Measurements from ENCODE around the gene HCN2.

The HCN2 gene

GRCh38 chr19:547836-548720 lies 41.6 kb upstream of the HCN2 start:
- peaks cover 0 to 2% of the 10 kb centered on the region in 2 donors for H3K4me1 ChIP-seq (ENCODE audit: control insufficient read depth in 2 of 2, insufficient read depth in 1 of 2, low read depth in 1 of 2, low read length in 2 of 2)
- no peak overlapping the region for H3K4me3 ChIP-seq (ENCODE audit: low read length in 2 of 2)
- H2BK15ac ChIP-seq (ENCODE audit: low read length): no peak overlapping the region
- H2BK5ac ChIP-seq (ENCODE audit: low read length): no peak overlapping the region
- peaks cover 2% of the 10 kb centered on the region for H3K79me1 ChIP-seq (ENCODE audit: low read depth, low read length)
- H3K36me3 ChIP-seq (replicated peaks in 1 of 2; ENCODE audit: control insufficient read depth in 2 of 2, insufficient read depth in 2 of 2, low read length in 2 of 2): peaks cover 0 to 3% of the 10 kb centered on the region in 2 donors
- no peak overlapping the region for H3K4ac ChIP-seq (ENCODE audit: low read length)
- no peak overlapping the region for H4K91ac ChIP-seq (ENCODE audit: low read depth, low read length, poor library complexity)
- H2AFZ ChIP-seq (ENCODE audit: low read length): no peak overlapping the region
- no peak overlapping the region for H3K27ac ChIP-seq (replicated peaks; ENCODE audit: low read length)
- no peak overlapping the region for H3K9ac ChIP-seq (ENCODE audit: low read depth, low read length, poor library complexity)
- no peaks in the 10 kb centered on the region for H3K27me3 ChIP-seq (ENCODE audit: control insufficient read depth in 3 of 3, insufficient read depth in 3 of 3, low read depth in 1 of 3, low read length in 3 of 3)
- peak overlapping the region; percentile 97 for H2BK12ac ChIP-seq (ENCODE audit: low read length)
- no peak overlapping the region for H3K4me2 ChIP-seq (ENCODE audit: insufficient read depth, low read length, poor library complexity, severe bottlenecking)
- no CpG with 5 or more reads among the region's 26 CpGs for WGBS, 2 donors (ENCODE audit: extremely low coverage in 2 of 2, insufficient read length in 2 of 2, insufficient replicate concordance in 1 of 2)
- peak overlapping the region; percentile 91 for H3K18ac ChIP-seq (ENCODE audit: low read length)
- no peak overlapping the region for H4K8ac ChIP-seq (ENCODE audit: low read depth, low read length)
- H2BK120ac ChIP-seq (ENCODE audit: low read depth, low read length): no peak overlapping the region
- no peaks in the 10 kb centered on the region for H3K9me3 ChIP-seq (replicated peaks in 1 of 2; ENCODE audit: control insufficient read depth in 2 of 2, insufficient read depth in 1 of 2, low read depth in 1 of 2, low read length in 2 of 2)
- DNase-seq (ENCODE audit: low spot score): no peak
- H3K23ac ChIP-seq (ENCODE audit: low read depth, low read length, poor library complexity): peak overlapping the region; percentile 43
- H3K14ac ChIP-seq (ENCODE audit: low read length): peak overlapping the region; percentile 89
- H2AK5ac ChIP-seq (ENCODE audit: low read depth, low read length): peak overlapping the region; percentile 94

GRCh38 chr19:548886-549830 lies 40.5 kb upstream of the HCN2 start:
- no peak overlapping the region for H2BK5ac ChIP-seq (ENCODE audit: low read length)
- DNase-seq (ENCODE audit: low spot score): no peak
- H3K4me1 ChIP-seq (ENCODE audit: control insufficient read depth in 2 of 2, insufficient read depth in 1 of 2, low read depth in 1 of 2, low read length in 2 of 2): peaks cover 0 to 2% of the 10 kb centered on the region in 2 donors
- H3K9ac ChIP-seq (ENCODE audit: low read depth, low read length, poor library complexity): no peak overlapping the region
- peak overlapping the region; percentile 41 for H2BK12ac ChIP-seq (ENCODE audit: low read length)
- no CpG with 5 or more reads among the region's 52 CpGs for WGBS, 2 donors (ENCODE audit: extremely low coverage in 2 of 2, insufficient read length in 2 of 2, insufficient replicate concordance in 1 of 2)
- no peak overlapping the region for H3K14ac ChIP-seq (ENCODE audit: low read length)
- H3K27ac ChIP-seq (replicated peaks; ENCODE audit: low read length): no peak overlapping the region
- H2AFZ ChIP-seq (ENCODE audit: low read length): no peak overlapping the region
- H3K23ac ChIP-seq (ENCODE audit: low read depth, low read length, poor library complexity): no peak overlapping the region
- H4K91ac ChIP-seq (ENCODE audit: low read depth, low read length, poor library complexity): no peak overlapping the region
- no peaks in the 10 kb centered on the region for H3K9me3 ChIP-seq (replicated peaks in 1 of 2; ENCODE audit: control insufficient read depth in 2 of 2, insufficient read depth in 1 of 2, low read depth in 1 of 2, low read length in 2 of 2)
- no peak overlapping the region for H3K4me3 ChIP-seq (ENCODE audit: low read length in 2 of 2)
- H2AK5ac ChIP-seq (ENCODE audit: low read depth, low read length): peak overlapping the region; percentile 94
- H2BK120ac ChIP-seq (ENCODE audit: low read depth, low read length): no peak overlapping the region
- no peaks in the 10 kb centered on the region for H3K27me3 ChIP-seq (ENCODE audit: control insufficient read depth in 3 of 3, insufficient read depth in 3 of 3, low read depth in 1 of 3, low read length in 3 of 3)
- H3K4ac ChIP-seq (ENCODE audit: low read length): no peak overlapping the region
- H3K4me2 ChIP-seq (ENCODE audit: insufficient read depth, low read length, poor library complexity, severe bottlenecking): no peak overlapping the region
- H4K8ac ChIP-seq (ENCODE audit: low read depth, low read length): no peak overlapping the region
- no peak overlapping the region for H2BK15ac ChIP-seq (ENCODE audit: low read length)
- H3K79me1 ChIP-seq (ENCODE audit: low read depth, low read length): peaks cover 2% of the 10 kb centered on the region
- peak overlapping the region; percentile 13 for H3K18ac ChIP-seq (ENCODE audit: low read length)
- no peaks in the 10 kb centered on the region for H3K36me3 ChIP-seq (replicated peaks in 1 of 2; ENCODE audit: control insufficient read depth in 2 of 2, insufficient read depth in 2 of 2, low read length in 2 of 2)

- no peak for DNase-seq (ENCODE audit: low spot score)
- Histone ChIP-seq H3K23ac (ENCODE audit: low read depth, low read length, poor library complexity) (peak overlapping the region; percentile 52), H2BK120ac (ENCODE audit: low read depth, low read length) (no peak overlapping the region), H3K4me3 (ENCODE audit: low read length in 2 of 2) (no peak overlapping the region), H2BK5ac (ENCODE audit: low read length) (no peak overlapping the region), H2BK12ac (ENCODE audit: low read length) (peak overlapping the region; percentile 7), H3K36me3 (replicated peaks in 1 of 2; ENCODE audit: control insufficient read depth in 2 of 2, insufficient read depth in 2 of 2, low read length in 2 of 2) (no peaks in the 10 kb centered on the region), H3K27me3 (ENCODE audit: control insufficient read depth in 3 of 3, insufficient read depth in 3 of 3, low read depth in 1 of 3, low read length in 3 of 3) (no peaks in the 10 kb centered on the region), H2BK15ac (ENCODE audit: low read length) (peak overlapping the region; percentile 67), H2AFZ (ENCODE audit: low read length) (no peak overlapping the region), H2AK5ac (ENCODE audit: low read depth, low read length) (peak overlapping the region; percentile 83), H3K14ac (ENCODE audit: low read length) (peak overlapping the region; percentile 94), H4K8ac (ENCODE audit: low read depth, low read length) (no peak overlapping the region), H3K4ac (ENCODE audit: low read length) (no peak overlapping the region), H3K27ac (replicated peaks; ENCODE audit: low read length) (no peak overlapping the region), H3K18ac (ENCODE audit: low read length) (no peak overlapping the region), H3K9me3 (replicated peaks in 1 of 2; ENCODE audit: control insufficient read depth in 2 of 2, insufficient read depth in 1 of 2, low read depth in 1 of 2, low read length in 2 of 2) (no peaks in the 10 kb centered on the region), H4K91ac (ENCODE audit: low read depth, low read length, poor library complexity) (no peak overlapping the region), H3K9ac (ENCODE audit: low read depth, low read length, poor library complexity) (no peak overlapping the region), H3K79me1 (ENCODE audit: low read depth, low read length) (no peaks in the 10 kb centered on the region), H3K4me2 (ENCODE audit: insufficient read depth, low read length, poor library complexity, severe bottlenecking) (no peak overlapping the region), H3K4me1 (ENCODE audit: control insufficient read depth in 2 of 2, insufficient read depth in 1 of 2, low read depth in 1 of 2, low read length in 2 of 2) (peaks cover 2 to 5% of the 10 kb centered on the region in 2 donors)
- no CpG with 5 or more reads among the region's 20 CpGs for WGBS, 2 donors (ENCODE audit: extremely low coverage in 2 of 2, insufficient read length in 2 of 2, insufficient replicate concordance in 1 of 2)
Measured at GRCh38 chr19:554817-555216, 34.9 kb upstream of the HCN2 start.

GRCh38 chr19:555474-555808 lies 34.2 kb upstream of the HCN2 start:
- H3K4me2 ChIP-seq (ENCODE audit: insufficient read depth, low read length, poor library complexity, severe bottlenecking): no peak overlapping the region
- no peak overlapping the region for H3K18ac ChIP-seq (ENCODE audit: low read length)
- WGBS, 2 donors (ENCODE audit: extremely low coverage in 2 of 2, insufficient read length in 2 of 2, insufficient replicate concordance in 1 of 2): no CpG with 5 or more reads among the region's 14 CpGs
- H2BK5ac ChIP-seq (ENCODE audit: low read length): no peak overlapping the region
- H3K36me3 ChIP-seq (replicated peaks in 1 of 2; ENCODE audit: control insufficient read depth in 2 of 2, insufficient read depth in 2 of 2, low read length in 2 of 2): no peaks in the 10 kb centered on the region
- H3K23ac ChIP-seq (ENCODE audit: low read depth, low read length, poor library complexity): no peak overlapping the region
- no peak for DNase-seq (ENCODE audit: low spot score)
- H3K9me3 ChIP-seq (replicated peaks in 1 of 2; ENCODE audit: control insufficient read depth in 2 of 2, insufficient read depth in 1 of 2, low read depth in 1 of 2, low read length in 2 of 2): no peaks in the 10 kb centered on the region
- no peaks in the 10 kb centered on the region for H3K79me1 ChIP-seq (ENCODE audit: low read depth, low read length)
- H2AFZ ChIP-seq (ENCODE audit: low read length): no peak overlapping the region
- H3K27me3 ChIP-seq (ENCODE audit: control insufficient read depth in 3 of 3, insufficient read depth in 3 of 3, low read depth in 1 of 3, low read length in 3 of 3): no peaks in the 10 kb centered on the region
- no peak overlapping the region for H3K27ac ChIP-seq (replicated peaks; ENCODE audit: low read length)
- H4K8ac ChIP-seq (ENCODE audit: low read depth, low read length): no peak overlapping the region
- H2BK12ac ChIP-seq (ENCODE audit: low read length): no peak overlapping the region
- no peak overlapping the region for H2AK5ac ChIP-seq (ENCODE audit: low read depth, low read length)
- H2BK15ac ChIP-seq (ENCODE audit: low read length): no peak overlapping the region
- no peak overlapping the region for H3K4ac ChIP-seq (ENCODE audit: low read length)
- H4K91ac ChIP-seq (ENCODE audit: low read depth, low read length, poor library complexity): no peak overlapping the region
- no peak overlapping the region for H3K14ac ChIP-seq (ENCODE audit: low read length)
- H3K4me1 ChIP-seq (ENCODE audit: control insufficient read depth in 2 of 2, insufficient read depth in 1 of 2, low read depth in 1 of 2, low read length in 2 of 2): peaks cover 2 to 5% of the 10 kb centered on the region in 2 donors
- no peak overlapping the region for H2BK120ac ChIP-seq (ENCODE audit: low read depth, low read length)
- no peak overlapping the region for H3K9ac ChIP-seq (ENCODE audit: low read depth, low read length, poor library complexity)
- H3K4me3 ChIP-seq (ENCODE audit: low read length in 2 of 2): no peak overlapping the region
